ENCODE measurements around the gene STT3B.
A peak's percentile ranks its signal among the peaks of the same experiment; 100 is the strongest.

STT3B gene

GRCh38 chr3:31551646-31552045 is 18.9 kb downstream of the STT3B start:
- TF ChIP-seq CTCF (IDR thresholded peaks at IDR 0.05) (no peak), ZFX (IDR thresholded peaks at IDR 0.05; ENCODE audit: borderline replicate concordance) (no peak)
- H3K27ac ChIP-seq: no peak overlapping the region

DNA sequence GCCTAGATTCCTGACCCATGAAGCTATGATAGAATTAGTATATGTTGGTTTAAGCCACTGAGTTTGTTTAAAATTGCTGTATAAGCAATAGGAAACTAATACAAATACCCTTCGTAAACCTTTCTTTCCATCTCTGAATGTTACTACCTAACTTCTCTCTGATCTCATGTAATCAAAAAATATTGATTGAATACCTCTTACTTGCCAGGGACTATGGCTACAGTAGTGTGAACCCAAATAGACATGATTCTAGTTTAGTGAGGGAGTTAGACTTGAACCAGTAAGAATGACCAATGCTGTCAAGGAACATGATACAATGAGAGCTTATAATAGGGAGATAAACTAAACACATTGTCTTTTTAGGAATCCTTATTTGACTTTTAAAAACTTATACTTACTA is 19.4 kb downstream of the STT3B start:
- H3K27ac ChIP-seq: no peak overlapping the region
- TF ChIP-seq CTCF (IDR thresholded peaks at IDR 0.05) (no peak), ZFX (IDR thresholded peaks at IDR 0.05; ENCODE audit: borderline replicate concordance) (no peak)

- no peak overlapping the region for H3K27ac ChIP-seq
- TF ChIP-seq ZFX (IDR thresholded peaks at IDR 0.05; ENCODE audit: borderline replicate concordance) (no peak), CTCF (IDR thresholded peaks at IDR 0.05) (no peak)
Measured at GRCh38 chr3:31553258-31553657, 20.5 kb downstream of the STT3B start.

- H3K27ac ChIP-seq: no peak overlapping the region
- TF ChIP-seq ZFX (IDR thresholded peaks at IDR 0.05; ENCODE audit: borderline replicate concordance): no peak
- no peak for TF ChIP-seq CTCF (IDR thresholded peaks at IDR 0.05)
Measured at GRCh38 chr3:31555204-31555603, 22.5 kb downstream of the STT3B start.

DNA sequence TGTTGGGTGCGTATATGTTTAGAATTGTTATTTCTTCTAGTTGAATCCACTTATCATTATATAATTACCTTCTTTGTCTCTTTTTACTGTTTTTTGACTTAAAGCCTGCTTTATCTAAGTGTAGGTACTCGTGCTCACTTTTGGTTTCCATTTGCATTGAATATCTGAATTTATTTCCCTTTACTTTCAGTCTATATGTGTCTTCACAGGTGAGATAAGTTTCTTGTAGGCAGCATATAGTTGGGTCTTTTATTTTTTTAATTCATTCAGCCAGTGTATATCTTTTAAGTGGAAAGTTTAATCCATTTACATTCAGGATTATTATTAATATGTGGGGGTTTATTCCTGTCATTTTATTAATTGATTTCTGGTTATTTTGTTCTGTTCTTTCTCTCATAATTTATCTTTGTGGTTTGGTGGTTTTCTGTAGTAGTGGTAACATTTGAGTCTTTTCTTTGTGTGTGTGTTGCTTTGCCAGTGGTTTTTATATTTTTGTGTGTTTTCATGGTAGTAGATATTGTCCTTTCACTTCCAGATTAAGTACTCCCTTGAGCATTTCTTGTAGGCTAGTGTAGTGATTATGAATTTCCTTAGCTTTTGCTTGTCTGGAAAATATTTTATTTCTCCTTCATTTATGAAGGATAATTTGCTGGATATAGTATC is 27.3 kb downstream of the STT3B start:
- no peak for TF ChIP-seq ZFX (IDR thresholded peaks at IDR 0.05; ENCODE audit: borderline replicate concordance)
- no peak for TF ChIP-seq CTCF (IDR thresholded peaks at IDR 0.05)

GRCh38 chr3:31561891-31562290 is 29.2 kb downstream of the STT3B start:
- TF ChIP-seq ZFX (IDR thresholded peaks at IDR 0.05; ENCODE audit: borderline replicate concordance) (no peak), CTCF (IDR thresholded peaks at IDR 0.05) (no peak)
- H3K27ac ChIP-seq: no peak overlapping the region

More for the DNA sequence above, 27.3 kb downstream of the STT3B start:
- no peak overlapping the region for H3K27ac ChIP-seq

GRCh38 chr3:31562525-31562924 is 29.8 kb downstream of the STT3B start:
- TF ChIP-seq CTCF (IDR thresholded peaks at IDR 0.05) (peak; percentile 18), ZFX (IDR thresholded peaks at IDR 0.05; ENCODE audit: borderline replicate concordance) (no peak)
- no peak overlapping the region; the same call in 1 of the 2 replicates for H3K27ac ChIP-seq

All from 22Rv1 (cell line).